GM18505 (cell line): Measurements from ENCODE around the gene CCDC197.

Experiments used
- ATAC-seq: cut with Tn5 transposase; IDR thresholded peaks from one replicate; pipeline ENCODE4 v1.9.1; 2021; ENCODE audit not compliant: unreplicated experiment
- POLR2A ChIP-seq: IDR thresholded peaks from 4 replicates; pipeline ENCODE4 v1.6.1; 2011; ENCODE audit warnings: borderline replicate concordance; ENCODE audit not compliant: insufficient read depth, insufficient read length; ENCODE audit errors: extremely low read depth

Gene CCDC197

GRCh38 chr14:93977790-93978581 is 19.1 kb upstream of the CCDC197 start:
- TF ChIP-seq POLR2A: peak; percentile 11
- ATAC-seq: peak; percentile 48

GRCh38 chr14:93978735-93979134 is 18.4 kb upstream of the CCDC197 start:
- no peak for ATAC-seq
- no peak for TF ChIP-seq POLR2A

GRCh38 chr14:93980456-93981201 is 16.5 kb upstream of the CCDC197 start:
- TF ChIP-seq POLR2A: no peak
- no peak for ATAC-seq

- no peak for TF ChIP-seq POLR2A
- ATAC-seq: no peak
These were observed 15.5 kb upstream of the CCDC197 start for GRCh38 chr14:93981316-93982229.

- no peak for TF ChIP-seq POLR2A
- ATAC-seq: no peak
These were observed 14.7 kb upstream of the CCDC197 start for GRCh38 chr14:93982230-93983007.

- no peak for TF ChIP-seq POLR2A
- ATAC-seq: no peak
These were observed 13.0 kb upstream of the CCDC197 start for GRCh38 chr14:93984070-93984469.

GRCh38 chr14:93984987-93985410 is 12.1 kb upstream of the CCDC197 start:
- no peak for ATAC-seq
- TF ChIP-seq POLR2A: no peak

- no peak for TF ChIP-seq POLR2A
- no peak for ATAC-seq
These were observed 10.1 kb upstream of the CCDC197 start for GRCh38 chr14:93986955-93987354.

- TF ChIP-seq POLR2A: no peak
These were observed 9.7 kb upstream of the CCDC197 start for GRCh38 chr14:93987376-93987775.

GRCh38 chr14:93987815-93988476 is 9.2 kb upstream of the CCDC197 start:
- no peak for TF ChIP-seq POLR2A
- ATAC-seq: no peak

More at GRCh38 chr14:93987376-93987775, 9.7 kb upstream of the CCDC197 start:
- ATAC-seq: no peak

- no peak for TF ChIP-seq POLR2A
- ATAC-seq: no peak
These were observed 7.2 kb upstream of the CCDC197 start for GRCh38 chr14:93989939-93990338.

GRCh38 chr14:93991212-93991611 is 5.9 kb upstream of the CCDC197 start:
- TF ChIP-seq POLR2A: no peak
- no peak for ATAC-seq
